Caco-2 (cell line): ENCODE results near the gene BCL2. TPM values are rescaled to one million over a fixed set of nuclear protein-coding genes. Genes with fewer than 3 reads are reported as not detected.

Experiments
- BruUV-seq: library from RNA; stranded (reverse); fragments of 400-500 nt; replicated peaks from 2 replicates; lab custom pipeline; 2021; lab: Mats Ljungman, UMichigan
- CTCF ChIA-PET: fragments of 300-600 bp; sonication (Branson Sonifier 250); formaldehyde crosslinking; loops from one replicate; lab custom pipeline; 2022; ENCODE audit warnings: antibody characterized with exemption; lab: Charles Lee
- POLR2A ChIA-PET: fragments of 300-600 bp; sonication (Branson Sonifier 250); formaldehyde crosslinking; loops from one replicate; lab custom pipeline; 2022; ENCODE audit warnings: antibody characterized with exemption; lab: Charles Lee
- DNase-seq, 2 experiments: peaks; one replicate each; pipeline versions ENCODE4 v3.0.0 to v3.0.0-alpha.2; 2020 to 2022
- H3K27me3 ChIP-seq: replicated peaks from 2 replicates; pipeline ENCODE4 v1.6.0; 2011; ENCODE audit warnings: low read length; ENCODE audit not compliant: control insufficient read depth, insufficient read depth
- H3K36me3 ChIP-seq: 2 replicates; pipeline ENCODE4 v1.5.1; 2011; ENCODE audit warnings: low read length; ENCODE audit not compliant: control insufficient read depth, insufficient read depth
- H3K4me1 ChIP-seq: fragments of 250-450 bp; sonication (Bioruptor Pico); 2 replicates; pipeline ENCODE4 v1.5.1; 2020; ENCODE audit warnings: mild to moderate bottlenecking
- H3K4me3 ChIP-seq: 2 replicates; pipeline ENCODE4 v1.5.1; 2011; ENCODE audit warnings: low read depth, mild to moderate bottlenecking, control low read depth, low read length
- H3K9me3 ChIP-seq: fragments of 250-450 bp; sonication (Bioruptor Pico); 2 replicates; pipeline ENCODE4 v1.5.1; 2020; ENCODE audit warnings: mild to moderate bottlenecking, moderate library complexity
- H3K27ac Mint-ChIP-seq: one replicate; pipeline ENCODE4 v1.8.0; 2022; ENCODE audit warnings: mixed read lengths; ENCODE audit not compliant: unreplicated experiment
- H3K27me3 Mint-ChIP-seq: one replicate; pipeline ENCODE4 v1.8.0; 2022; ENCODE audit warnings: mixed read lengths; ENCODE audit not compliant: insufficient read depth, unreplicated experiment
- H3K36me3 Mint-ChIP-seq: one replicate; pipeline ENCODE4 v1.8.0; 2022; ENCODE audit warnings: mild to moderate bottlenecking, mixed read lengths; ENCODE audit not compliant: insufficient read depth, unreplicated experiment
- H3K4me1 Mint-ChIP-seq: one replicate; pipeline ENCODE4 v1.8.0; 2022; ENCODE audit warnings: low read depth, mixed read lengths; ENCODE audit not compliant: unreplicated experiment
- H3K4me3 Mint-ChIP-seq: one replicate; pipeline ENCODE4 v1.8.0; 2022; ENCODE audit warnings: mild to moderate bottlenecking, moderate library complexity, mixed read lengths; ENCODE audit not compliant: unreplicated experiment
- H3K9me3 Mint-ChIP-seq: one replicate; pipeline ENCODE4 v1.8.0; 2022; ENCODE audit warnings: mixed read lengths; ENCODE audit not compliant: unreplicated experiment
- intact Hi-C: fragments of 100-400 bp; cut with micrococcal nuclease; formaldehyde crosslinking; loops from one replicate; pipeline ENCODE4 v1.10.0; 2022; ENCODE audit not compliant: unreplicated experiment
- total RNA-seq: library from RNA; stranded (reverse); gene quantifications from 2 replicates; pipeline ENCODE4 v1.2.3, GENCODE V29; 2022
- TF ChIP-seq, protein P1 (sequence below), 2 experiments: fragments of 200-600 bp in 1 of 2; IDR thresholded peaks; 1 replicate in 1 of 2; 2 replicates in 1 of 2; pipeline versions ENCODE4 v1.5.1 to v1.8.0; 2011 to 2022; ENCODE audit warnings: antibody characterized with exemption in 1 of 2, control low read depth in 1 of 2, inconsistent platforms in 1 of 2, low read depth in 1 of 2, low read length in 1 of 2, mild to moderate bottlenecking in 1 of 2, moderate library complexity in 1 of 2; ENCODE audit not compliant: insufficient read depth in 1 of 2, severe bottlenecking in 1 of 2, unreplicated experiment in 1 of 2

Gene BCL2
- total RNA-seq, 1 experiment from 2014 or later, result 6.5 TPM

DNA sequence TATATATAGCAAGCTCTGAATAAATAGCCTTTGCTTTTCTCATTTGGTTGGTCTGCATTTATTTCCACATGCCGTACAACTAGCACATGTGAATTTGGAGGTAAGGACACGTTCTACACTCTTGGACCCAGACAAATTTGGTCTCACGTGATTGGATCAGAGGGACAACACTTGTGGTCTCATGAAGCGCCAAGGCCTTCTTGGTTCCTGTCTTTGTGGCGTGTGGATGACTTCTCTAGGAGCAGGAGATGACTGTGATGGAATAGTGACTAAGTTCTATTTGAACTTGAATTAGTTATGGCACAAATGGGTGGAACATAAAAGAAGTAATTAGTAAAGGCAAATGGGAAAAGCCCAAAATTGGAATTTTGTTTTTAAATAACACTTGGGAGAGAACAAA, 206.9 kb downstream of the BCL2 start:
- Mint-ChIP-seq H3K4me3 (no peak overlapping the region), H3K27me3 (no peaks in the 10 kb centered on the region), H3K9me3 (no peaks in the 10 kb centered on the region), H3K36me3 (no peaks in the 10 kb centered on the region), H3K27ac (no peak overlapping the region), H3K4me1 (peaks cover 5% of the 10 kb centered on the region)
- BruUV-seq, result no TSS peak
- no peak overlapping the region for H3K4me3 ChIP-seq
- no peaks in the 10 kb centered on the region for H3K36me3 ChIP-seq
- ChIA-PET CTCF (no interaction called here), POLR2A (no interaction called here)
- intact Hi-C loops, result no loop called here
- H3K4me1 ChIP-seq, result no peaks in the 10 kb centered on the region
- H3K9me3 ChIP-seq, result no peaks in the 10 kb centered on the region
- TF ChIP-seq, protein P1, sequence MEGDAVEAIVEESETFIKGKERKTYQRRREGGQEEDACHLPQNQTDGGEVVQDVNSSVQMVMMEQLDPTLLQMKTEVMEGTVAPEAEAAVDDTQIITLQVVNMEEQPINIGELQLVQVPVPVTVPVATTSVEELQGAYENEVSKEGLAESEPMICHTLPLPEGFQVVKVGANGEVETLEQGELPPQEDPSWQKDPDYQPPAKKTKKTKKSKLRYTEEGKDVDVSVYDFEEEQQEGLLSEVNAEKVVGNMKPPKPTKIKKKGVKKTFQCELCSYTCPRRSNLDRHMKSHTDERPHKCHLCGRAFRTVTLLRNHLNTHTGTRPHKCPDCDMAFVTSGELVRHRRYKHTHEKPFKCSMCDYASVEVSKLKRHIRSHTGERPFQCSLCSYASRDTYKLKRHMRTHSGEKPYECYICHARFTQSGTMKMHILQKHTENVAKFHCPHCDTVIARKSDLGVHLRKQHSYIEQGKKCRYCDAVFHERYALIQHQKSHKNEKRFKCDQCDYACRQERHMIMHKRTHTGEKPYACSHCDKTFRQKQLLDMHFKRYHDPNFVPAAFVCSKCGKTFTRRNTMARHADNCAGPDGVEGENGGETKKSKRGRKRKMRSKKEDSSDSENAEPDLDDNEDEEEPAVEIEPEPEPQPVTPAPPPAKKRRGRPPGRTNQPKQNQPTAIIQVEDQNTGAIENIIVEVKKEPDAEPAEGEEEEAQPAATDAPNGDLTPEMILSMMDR (IDR thresholded peaks at IDR 0.05; ENCODE audit: insufficient read depth in 1 of 2, low read depth in 1 of 2, low read length in 1 of 2, severe bottlenecking in 1 of 2, unreplicated experiment in 1 of 2), result no peak
- H3K27me3 ChIP-seq, result no peaks in the 10 kb centered on the region
- DNase-seq, result no peak

DNA sequence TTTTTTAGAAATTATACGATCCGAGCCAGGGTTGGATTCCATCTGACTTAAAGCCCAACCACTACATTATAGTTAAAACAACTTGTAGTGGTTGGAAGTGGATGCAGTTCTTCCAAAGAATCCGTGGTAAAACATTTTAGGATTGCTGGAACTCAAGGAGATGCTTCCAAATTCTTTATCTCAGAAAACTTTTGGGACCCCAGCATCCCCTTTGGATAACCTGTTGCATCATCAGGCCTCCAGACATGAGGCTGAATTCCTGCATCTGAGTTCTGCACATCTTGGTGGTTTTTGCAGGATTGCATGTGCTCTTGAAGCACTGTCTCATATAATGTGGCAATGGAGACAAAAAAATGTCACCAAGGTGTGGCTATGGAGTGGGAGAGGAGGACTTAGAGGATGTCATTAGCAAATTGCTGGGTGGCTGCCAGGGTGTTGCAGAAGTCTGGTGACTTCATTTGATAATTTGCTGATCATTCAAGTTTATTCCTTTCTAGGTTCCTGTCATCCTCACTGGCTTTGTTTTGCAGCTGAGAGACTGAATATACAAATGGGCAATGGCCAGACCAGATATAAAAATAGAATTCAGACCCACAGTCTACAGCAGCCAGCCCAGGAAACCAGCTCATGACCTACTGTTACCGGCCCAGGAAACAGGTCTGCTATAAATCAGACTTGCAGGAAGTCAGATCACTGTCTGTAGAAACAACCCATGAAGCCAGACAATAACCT, 207.7 kb downstream of the BCL2 start:
- no peaks in the 10 kb centered on the region for H3K36me3 Mint-ChIP-seq
- DNase-seq, result no peak
- peaks cover 5% of the 10 kb centered on the region for H3K4me1 Mint-ChIP-seq
- Histone ChIP-seq H3K4me3 (no peak overlapping the region), H3K4me1 (no peaks in the 10 kb centered on the region), H3K9me3 (no peaks in the 10 kb centered on the region), H3K36me3 (no peaks in the 10 kb centered on the region), H3K27me3 (no peaks in the 10 kb centered on the region)
- H3K27me3 Mint-ChIP-seq, result no peaks in the 10 kb centered on the region
- H3K9me3 Mint-ChIP-seq, result no peaks in the 10 kb centered on the region
- ChIA-PET POLR2A (no interaction called here), CTCF (no interaction called here)
- TF ChIP-seq, protein P1 (IDR thresholded peaks at IDR 0.05; ENCODE audit: insufficient read depth in 1 of 2, low read depth in 1 of 2, low read length in 1 of 2, severe bottlenecking in 1 of 2, unreplicated experiment in 1 of 2), result no peak
- BruUV-seq, result no TSS peak
- no peak overlapping the region for H3K4me3 Mint-ChIP-seq
- intact Hi-C loops, result no loop called here
- no peak overlapping the region for H3K27ac Mint-ChIP-seq

DNA sequence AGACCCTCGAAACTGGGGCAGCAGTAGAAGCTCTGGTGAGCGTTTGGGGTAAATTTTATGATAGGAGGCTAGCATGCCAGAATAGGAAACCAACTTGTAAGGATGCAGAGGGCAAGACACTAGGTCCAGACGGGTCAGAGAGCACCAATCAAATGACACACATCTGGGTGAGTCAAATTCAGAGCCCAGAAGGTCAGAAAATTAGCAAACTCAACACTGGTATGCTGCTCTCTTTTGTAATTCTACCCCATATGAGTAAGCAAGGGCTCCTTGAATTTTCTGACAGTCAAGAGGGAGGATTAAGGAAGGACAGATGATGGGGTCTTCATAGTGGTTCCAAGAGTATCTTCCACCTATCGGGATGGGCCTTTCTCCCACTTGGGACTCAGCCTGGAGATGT, 209.8 kb downstream of the BCL2 start:
- Mint-ChIP-seq H3K4me3 (no peak overlapping the region), H3K27ac (no peak overlapping the region), H3K4me1 (peaks cover 5% of the 10 kb centered on the region), H3K27me3 (no peaks in the 10 kb centered on the region), H3K36me3 (no peaks in the 10 kb centered on the region), H3K9me3 (peaks cover 8% of the 10 kb centered on the region)
- TF ChIP-seq, protein P1 (IDR thresholded peaks at IDR 0.05; ENCODE audit: insufficient read depth in 1 of 2, low read depth in 1 of 2, low read length in 1 of 2, severe bottlenecking in 1 of 2, unreplicated experiment in 1 of 2), result no peak
- intact Hi-C loops, result no loop called here
- Histone ChIP-seq H3K27me3 (no peaks in the 10 kb centered on the region), H3K4me1 (no peaks in the 10 kb centered on the region), H3K9me3 (no peaks in the 10 kb centered on the region), H3K36me3 (no peaks in the 10 kb centered on the region), H3K4me3 (no peak overlapping the region)
- DNase-seq, result no peak
- no TSS peak for BruUV-seq
- ChIA-PET CTCF (no interaction called here), POLR2A (no interaction called here)
